ENCODE data around the gene RUSC1. TPM values are rescaled to one million over a fixed set of nuclear protein-coding genes. Genes with fewer than 3 reads are reported as not detected.

Gene RUSC1
- total RNA-seq, 1 experiment from 2014 or later: 66.9 TPM

DNA sequence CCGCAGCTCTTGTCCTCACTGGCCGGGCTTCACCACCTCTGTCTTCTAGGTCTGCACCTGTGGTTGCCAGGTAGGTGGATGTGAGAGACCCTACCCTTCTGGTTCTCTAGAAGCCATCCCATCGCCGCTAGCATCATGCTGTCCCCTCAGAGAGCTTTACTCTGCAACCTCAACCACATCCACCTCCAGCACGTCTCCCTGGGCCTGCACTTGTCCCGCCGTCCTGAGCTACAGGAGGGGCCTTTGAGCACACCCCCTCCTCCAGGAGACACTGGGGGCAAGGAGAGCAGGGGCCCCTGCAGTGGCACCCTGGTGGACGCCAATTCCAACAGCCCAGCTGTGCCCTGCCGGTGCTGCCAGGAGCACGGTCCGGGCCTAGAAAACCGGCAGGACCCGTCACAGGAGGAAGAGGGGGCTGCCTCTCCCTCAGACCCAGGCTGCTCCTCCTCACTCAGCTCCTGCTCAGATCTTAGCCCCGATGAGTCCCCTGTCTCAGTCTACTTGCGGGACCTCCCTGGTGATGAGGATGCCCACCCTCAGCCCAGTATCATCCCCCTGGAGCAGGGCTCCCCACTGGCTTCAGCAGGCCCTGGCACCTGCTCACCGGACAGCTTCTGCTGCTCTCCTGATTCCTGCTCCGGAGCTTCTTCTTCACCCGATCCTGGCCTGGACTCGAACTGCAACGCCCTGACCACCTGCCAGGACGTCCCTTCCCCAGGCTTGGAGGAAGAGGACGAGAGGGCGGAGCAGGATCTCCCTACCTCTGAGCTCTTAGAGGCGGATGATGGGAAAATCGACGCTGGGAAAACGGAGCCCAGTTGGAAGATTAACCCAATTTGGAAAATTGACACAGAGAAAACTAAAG, 1.2 kb downstream of the RUSC1 start:
- H3K27ac ChIP-seq (ENCODE audit: insufficient read length, low read depth, low read length): no peak overlapping the region

More for the DNA sequence above, 1.2 kb downstream of the RUSC1 start:
- DNase-seq: peak; percentile 48
- Histone ChIP-seq H3K23ac (ENCODE audit: insufficient read length, low read depth, low read length) (no peak overlapping the region), H2AK5ac (ENCODE audit: insufficient read length, low read length) (no peak overlapping the region), H3K9ac (ENCODE audit: extremely low read depth, insufficient read length, low read length) (no peak overlapping the region), H3K9me3 (ENCODE audit: control insufficient read depth, low read depth, low read length) (no peaks in the 10 kb centered on the region), H3K14ac (ENCODE audit: insufficient read depth, low read length) (no peak overlapping the region; the same call in 1 of the 2 replicates), H2AFZ (ENCODE audit: low read length) (no peak overlapping the region), H3K79me2 (ENCODE audit: insufficient read depth, low read length) (no peaks in the 10 kb centered on the region), H3K4me2 (ENCODE audit: insufficient read depth, insufficient read length, low read length) (peak overlapping the region; percentile 68), H3K27me3 (ENCODE audit: insufficient read depth, low read length) (no peaks in the 10 kb centered on the region), H3K4ac (ENCODE audit: low read depth, low read length) (no peak overlapping the region), H4K5ac (ENCODE audit: insufficient read length, low read depth, low read length) (no peak overlapping the region), H2BK15ac (ENCODE audit: low read depth, low read length) (no peak overlapping the region), H2BK5ac (ENCODE audit: insufficient read length, low read length) (no peak overlapping the region), H4K20me1 (ENCODE audit: control insufficient read depth, insufficient read depth, insufficient read length) (no peaks in the 10 kb centered on the region), H3K18ac (ENCODE audit: insufficient read length, low read depth, low read length) (no peak overlapping the region), H3K56ac (ENCODE audit: insufficient read length, low read depth, low read length) (no peak overlapping the region), H2BK20ac (ENCODE audit: low read depth, low read length, poor library complexity, severe bottlenecking) (no peak overlapping the region), H3K79me1 (ENCODE audit: insufficient read depth, low read depth, low read length, poor library complexity, severe bottlenecking) (no peaks in the 10 kb centered on the region), H3T11ph (ENCODE audit: low read length) (no peak overlapping the region), H2BK12ac (ENCODE audit: insufficient read length, low read depth, low read length) (no peak overlapping the region), H3K23me2 (ENCODE audit: insufficient read length, low read depth, low read length, poor library complexity, severe bottlenecking) (peaks cover 31% of the 10 kb centered on the region), H4K91ac (ENCODE audit: insufficient read length, low read depth, low read length) (no peak overlapping the region), H2BK120ac (ENCODE audit: low read depth, low read length, poor library complexity, severe bottlenecking) (no peak overlapping the region), H3K4me1 (ENCODE audit: insufficient read depth, low read length) (peaks cover 2% of the 10 kb centered on the region; the same call in 1 of the 2 replicates), H4K8ac (replicated peaks; ENCODE audit: insufficient read length, low read depth, low read length) (no peak overlapping the region)
- Mint-ChIP-seq H3K4me3 (peak overlapping the region; percentile 86 to 93), H3K27me3 (ENCODE audit: low read depth) (no peaks in the 10 kb centered on the region; the same call in none of the 2 replicates), H3K27ac (peak overlapping the region in 1 of 3 experiments; percentile 59; a peak in 1 of 7 replicates), H3K9me3 (no peaks in the 10 kb centered on the region), H3K4me1 (peaks cover 40 to 42% of the 10 kb centered on the region in 2 experiments), H3K36me3 (ENCODE audit: insufficient read depth in 1 of 3, low read depth in 3 of 3) (peaks cover 11 to 34% (median 27%) of the 10 kb centered on the region in 3 experiments; a peak in 6 of 7 replicates)
- no CpG with 5 or more reads among the region's 27 CpGs for WGBS (ENCODE audit: extremely low coverage, insufficient read length, low lambda C conversion rate)
- TF ChIP-seq CTCF (conservative IDR thresholded peaks at IDR 0.05): no peak
